Activated CD4-positive, CD25-positive, alpha-beta regulatory T cell (primary cell): ENCODE measurements around the gene RAPGEF5.
A peak's percentile ranks its signal among the peaks of the same experiment; 100 is the strongest.
"Not testable (repeated sequence)": the region's sequence is repeated elsewhere in the genome, so short reads cannot be mapped to it uniquely, and the experiment has no call there.

ENCODE experiments used
- DNase-seq, 4 experiments: peaks; one replicate each; lab custom pipeline; 2025; lab: John Stamatoyannopoulos, UW

Gene RAPGEF5

GRCh38 chr7:22082886-22083703 lies 273.9 kb downstream of the RAPGEF5 start:
- DNase-seq: peak; percentile 46 to 68 (median 62)

DNA sequence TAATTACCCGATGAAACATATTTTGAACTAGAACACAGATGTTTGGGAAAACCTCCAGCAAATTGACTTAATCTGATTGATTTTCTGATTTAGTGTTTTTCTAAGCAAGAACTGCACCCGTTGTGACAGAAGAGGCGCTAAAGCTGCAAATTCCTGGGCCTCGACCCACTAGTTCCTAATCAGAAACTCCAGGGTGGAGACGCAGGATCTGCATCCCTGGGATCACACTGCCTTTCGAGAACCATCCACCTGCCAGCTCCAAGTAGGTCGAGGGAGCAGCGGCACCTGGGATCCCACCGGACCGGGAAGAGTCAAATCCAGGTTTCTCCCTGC lies 274.4 kb downstream of the RAPGEF5 start:
- DNase-seq: no peak

- not testable (repeated sequence) for DNase-seq
These were observed 276.7 kb downstream of the RAPGEF5 start for GRCh38 chr7:22080219-22080618.

DNA sequence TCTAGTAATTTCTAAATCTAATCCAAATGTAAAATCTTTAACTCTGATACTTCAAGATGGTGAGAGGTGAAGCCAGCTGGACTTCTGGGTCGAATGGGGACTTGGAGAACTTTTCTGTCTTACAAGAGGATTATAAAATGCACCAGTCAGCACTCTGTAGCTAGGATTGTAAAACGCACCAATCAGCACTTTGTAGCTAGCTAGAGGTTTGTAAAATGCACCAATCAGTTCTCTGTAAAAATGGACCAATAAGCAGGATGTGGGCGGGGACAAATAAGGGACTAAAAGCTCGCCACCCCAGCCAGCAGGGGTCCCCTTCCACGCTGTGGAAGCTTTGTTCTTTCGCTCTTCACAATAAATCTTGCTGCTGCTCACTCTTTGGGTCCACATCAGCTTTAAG lies 278.1 kb downstream of the RAPGEF5 start:
- not testable (repeated sequence) for DNase-seq

DNA sequence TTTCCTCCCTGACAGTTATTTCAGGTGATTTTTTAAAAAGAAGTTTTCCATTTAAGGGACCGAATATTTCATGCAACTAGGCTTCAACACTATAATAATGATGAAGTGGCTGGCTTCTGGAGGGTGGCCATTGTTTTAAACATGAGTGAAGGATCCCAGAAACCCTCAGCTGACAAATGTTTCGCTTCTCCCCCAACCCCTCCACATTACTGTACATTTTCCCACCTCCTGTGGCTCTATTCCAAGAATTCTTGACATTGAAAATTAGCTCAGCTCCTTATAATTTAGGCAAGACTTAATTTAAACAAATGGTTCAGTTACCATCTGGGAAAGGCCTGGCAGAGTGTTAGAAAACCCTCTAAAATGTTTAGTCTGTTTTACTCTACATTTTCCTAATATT lies 281.4 kb downstream of the RAPGEF5 start:
- no peak for DNase-seq

- no peak for DNase-seq
These were observed 282.1 kb downstream of the RAPGEF5 start for GRCh38 chr7:22074897-22075296.
